GM21367 (cell line): ENCODE measurements around the gene B4GALNT1.

ENCODE experiments used
- ATAC-seq: cut with Tn5 transposase; IDR thresholded peaks from one replicate; pipeline ENCODE4 v1.9.1; 2021; ENCODE audit not compliant: unreplicated experiment

Gene B4GALNT1

GRCh38 chr12:57609781-57610553 is 23.0 kb downstream of the B4GALNT1 start:
- ATAC-seq = no peak

- ATAC-seq = no peak
These were observed 23.8 kb downstream of the B4GALNT1 start for GRCh38 chr12:57609101-57609780.

- ATAC-seq = no peak
These were observed 24.9 kb downstream of the B4GALNT1 start for GRCh38 chr12:57607958-57608663.

GRCh38 chr12:57606821-57607220 is 26.2 kb downstream of the B4GALNT1 start:
- ATAC-seq = no peak

- no peak for ATAC-seq
These were observed 26.6 kb downstream of the B4GALNT1 start for GRCh38 chr12:57606399-57606798.

GRCh38 chr12:57605811-57606311 is 27.1 kb downstream of the B4GALNT1 start:
- ATAC-seq = no peak

GRCh38 chr12:57604992-57605810 is 27.8 kb downstream of the B4GALNT1 start:
- ATAC-seq = no peak

GRCh38 chr12:57604454-57604991 is 28.5 kb downstream of the B4GALNT1 start, which contains the start of gene DTX3:
Gene DTX3 (plus strand): TSS chr12:57604824. CDS start chr12:57606518, 1,694 bp downstream.
- no peak for ATAC-seq

- ATAC-seq = no peak
These were observed 29.1 kb downstream of the B4GALNT1 start for GRCh38 chr12:57603815-57604453.

- no peak for ATAC-seq
These were observed 29.7 kb downstream of the B4GALNT1 start for GRCh38 chr12:57603324-57603723.

GRCh38 chr12:57602544-57602943 is 30.5 kb downstream of the B4GALNT1 start:
- ATAC-seq = no peak

- ATAC-seq = no peak
These were observed 32.6 kb downstream of the B4GALNT1 start for GRCh38 chr12:57600395-57600794.

GRCh38 chr12:57593187-57593586 is 39.8 kb downstream of the B4GALNT1 start:
- no peak for ATAC-seq

GRCh38 chr12:57592551-57593165 is 40.3 kb downstream of the B4GALNT1 start:
- ATAC-seq = no peak

GRCh38 chr12:57591782-57592325 is 41.1 kb downstream of the B4GALNT1 start:
- no peak for ATAC-seq

GRCh38 chr12:57590864-57591781 is 41.9 kb downstream of the B4GALNT1 start, which contains the start of gene PIP4K2C:
Gene PIP4K2C (plus strand): TSS chr12:57591192. CDS start chr12:57591290, 98 bp downstream.
- peak; percentile 87 for ATAC-seq

- ATAC-seq = no peak
These were observed 42.5 kb downstream of the B4GALNT1 start for GRCh38 chr12:57590479-57590863.
